GM23338 (cell line): Measurements from ENCODE around the gene SERTAD1. TPM values are rescaled to one million over a fixed set of nuclear protein-coding genes. Genes with fewer than 3 reads are reported as not detected.
"Not testable (repeated sequence)": the region's sequence is repeated elsewhere in the genome, so short reads cannot be mapped to it uniquely, and the experiment has no call there.

ENCODE experiments used
- ATAC-seq: fragments of 200-7000 bp; cut with Tn5 transposase; 3 replicates; pipeline ENCODE4 v1.9.1; 2020
- DNase-seq: peaks from one replicate; pipeline ENCODE4 v3.0.0-alpha.2; 2015; ENCODE audit warnings: low spot score
- H2AFZ ChIP-seq: fragments of 200-600 bp; sonication (generic); 2 replicates; pipeline ENCODE4 v1.8.0; 2016; ENCODE audit warnings: antibody characterized with exemption, mild to moderate bottlenecking, moderate library complexity
- H3F3A ChIP-seq: fragments of 200-600 bp; sonication (generic); replicated peaks from 2 replicates; pipeline ENCODE4 v1.8.0; 2017; ENCODE audit warnings: antibody characterized with exemption, mixed run types, low read depth
- H3K27ac ChIP-seq: fragments of 200-600 bp; sonication (generic); 2 replicates; pipeline ENCODE4 v1.6.1; 2016; ENCODE audit warnings: low read depth
- H3K27me3 ChIP-seq: fragments of 200-600 bp; sonication (generic); 2 replicates; pipeline ENCODE4 v1.8.0; 2016; ENCODE audit warnings: mild to moderate bottlenecking, mixed run types, moderate library complexity; ENCODE audit not compliant: insufficient read depth
- H3K36me3 ChIP-seq: fragments of 200-600 bp; sonication (generic); 2 replicates; pipeline ENCODE4 v1.8.0; 2016; ENCODE audit warnings: mild to moderate bottlenecking; ENCODE audit not compliant: insufficient read depth
- H3K4me1 ChIP-seq: fragments of 200-600 bp; sonication (generic); 2 replicates; pipeline ENCODE4 v1.8.0; 2016; ENCODE audit warnings: mild to moderate bottlenecking, moderate library complexity; ENCODE audit not compliant: insufficient read depth
- H3K4me2 ChIP-seq: fragments of 200-600 bp; sonication (generic); 2 replicates; pipeline ENCODE4 v1.7.1; 2017; ENCODE audit warnings: mixed run types
- H3K4me3 ChIP-seq: fragments of 200-600 bp; sonication (generic); 2 replicates; pipeline ENCODE4 v1.6.1; 2016; ENCODE audit warnings: mixed run types
- H3K79me2 ChIP-seq: fragments of 200-600 bp; sonication (generic); replicated peaks from 2 replicates; pipeline ENCODE4 v1.8.0; 2017; ENCODE audit warnings: mild to moderate bottlenecking; ENCODE audit not compliant: insufficient read depth
- H3K9me2 ChIP-seq: fragments of 200-600 bp; sonication (generic); 2 replicates; pipeline ENCODE4 v1.8.0; 2017; ENCODE audit not compliant: insufficient read depth
- H4K20me1 ChIP-seq: fragments of 200-600 bp; sonication (generic); replicated peaks from 2 replicates; pipeline ENCODE4 v1.8.0; 2017; ENCODE audit warnings: mild to moderate bottlenecking; ENCODE audit not compliant: insufficient read depth
- H3K27ac Mint-ChIP-seq: 2 replicates; pipeline ENCODE4 v1.8.0; 2020; ENCODE audit warnings: inconsistent platforms, mild to moderate bottlenecking, moderate library complexity, mixed read lengths
- H3K27me3 Mint-ChIP-seq: 3 replicates; pipeline ENCODE4 v1.8.0; 2022; ENCODE audit warnings: low read depth, mild to moderate bottlenecking, moderate library complexity, mixed read lengths, inconsistent platforms; ENCODE audit not compliant: insufficient read depth, poor library complexity
- H3K36me3 Mint-ChIP-seq: 3 replicates; pipeline ENCODE4 v1.8.0; 2021; ENCODE audit warnings: low read depth, mild to moderate bottlenecking, inconsistent platforms, moderate library complexity, mixed read lengths
- H3K4me1 Mint-ChIP-seq: 3 replicates; pipeline ENCODE4 v1.8.0; 2020; ENCODE audit warnings: mild to moderate bottlenecking, inconsistent platforms, mixed read lengths
- H3K4me3 Mint-ChIP-seq: 3 replicates; pipeline ENCODE4 v1.8.0; 2021; ENCODE audit warnings: moderate library complexity, mild to moderate bottlenecking, inconsistent platforms, mixed read lengths
- H3K9me3 Mint-ChIP-seq: 3 replicates; pipeline ENCODE4 v1.8.0; 2020; ENCODE audit warnings: moderate library complexity, mild to moderate bottlenecking, inconsistent platforms, mixed read lengths
- CREB1 ChIP-seq: fragments of 250-450 bp; sonication (Bioruptor Pico); IDR thresholded peaks from 2 replicates; pipeline ENCODE4 v1.5.0; 2020; ENCODE audit warnings: low read depth, mild to moderate bottlenecking, moderate library complexity
- CTCF ChIP-seq, 2 experiments: fragments of 200-600 bp in 1 of 2; sonication (generic) in 1 of 2; conservative IDR thresholded peaks; 2 replicates each; pipeline versions ENCODE4 v1.5.1 to v1.6.1; 2016 to 2017; ENCODE audit warnings: antibody characterized with exemption in 2 of 2, low read depth in 2 of 2, mild to moderate bottlenecking in 2 of 2, moderate library complexity in 1 of 2
- EZH2 ChIP-seq: fragments of 200-600 bp; sonication (generic); IDR thresholded peaks from one replicate; pipeline ENCODE4 v1.8.0; 2017; ENCODE audit warnings: antibody characterized with exemption, mild to moderate bottlenecking, low read depth; ENCODE audit not compliant: unreplicated experiment
- JUNB ChIP-seq: IDR thresholded peaks from one replicate; pipeline ENCODE4 v1.6.1; 2016; ENCODE audit warnings: antibody characterized with exemption; ENCODE audit not compliant: unreplicated experiment
- NANOG ChIP-seq: IDR thresholded peaks from 2 replicates; pipeline ENCODE4 v1.6.1; 2016; ENCODE audit warnings: antibody characterized with exemption, borderline replicate concordance
- POLR2AphosphoS5 ChIP-seq: IDR thresholded peaks from 2 replicates; pipeline ENCODE4 v1.6.1; 2016; ENCODE audit warnings: antibody characterized with exemption, low read depth
- STAT1 ChIP-seq: IDR thresholded peaks from one replicate; pipeline ENCODE4 v1.6.1; 2016; ENCODE audit warnings: antibody characterized with exemption; ENCODE audit not compliant: unreplicated experiment
- ZNF114 ChIP-seq: fragments of 250-450 bp; sonication (Bioruptor Pico); IDR thresholded peaks from 2 replicates; pipeline ENCODE4 v1.5.0; 2020; ENCODE audit warnings: mild to moderate bottlenecking, moderate library complexity
- ZNF331 ChIP-seq: fragments of 250-450 bp; sonication (Bioruptor Pico); IDR thresholded peaks from 2 replicates; pipeline ENCODE4 v1.5.0; 2020; ENCODE audit warnings: low read depth, mild to moderate bottlenecking, moderate library complexity
- polyA plus RNA-seq: library from polyadenylated mRNA; unstranded; fragments of >200 nt; fragmentation: Nextera tagmentation; extraction: Ambion mirVana; gene quantifications from 2 replicates; pipeline ENCODE4 v1.2.1, GENCODE V29; 2016
- total RNA-seq: library from RNA; depleted of rRNA; stranded (reverse); fragments of >200 nt; shearing (Covaris generic); gene quantifications from 2 replicates; pipeline ENCODE4 v1.2.3, GENCODE V29; 2014
- TF ChIP-seq, protein P1 (sequence below): IDR thresholded peaks from 2 replicates; pipeline ENCODE4 v1.6.1; 2016; ENCODE audit warnings: antibody characterized with exemption
- TF ChIP-seq, protein P2 (sequence below): IDR thresholded peaks from one replicate; pipeline ENCODE4 v1.6.1; 2018; ENCODE audit warnings: antibody characterized with exemption; ENCODE audit not compliant: unreplicated experiment

Gene SERTAD1
- total and polyA plus RNA-seq, 2 experiments from 2014 or later, result 4.6 to 9.1 TPM

DNA sequence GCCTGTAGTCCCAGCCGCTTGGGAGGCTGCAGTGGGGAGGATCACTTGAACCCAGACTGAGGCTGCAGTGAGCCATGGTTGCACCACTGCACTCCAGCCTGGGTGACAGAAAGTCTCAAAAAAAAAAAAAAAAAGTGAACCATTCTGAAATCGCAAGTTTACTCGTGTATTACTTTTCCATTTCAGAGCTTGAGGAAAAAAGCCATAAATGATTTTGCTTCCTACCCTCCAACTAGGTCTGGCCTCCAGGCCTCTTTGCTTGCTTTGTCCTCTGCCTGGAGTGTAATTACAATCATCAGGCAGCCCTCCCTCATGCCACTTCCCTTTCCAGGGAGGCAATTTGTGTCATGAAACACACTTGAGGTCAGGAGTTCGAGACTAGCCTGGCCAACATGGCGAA lies 31.3 kb upstream of the SERTAD1 start:
- H3F3A ChIP-seq, result no peaks in the 10 kb centered on the region
- TF ChIP-seq EZH2 (no peak), STAT1 (no peak), ZNF331 (CRISPR knock-in tag) (no peak), POLR2AphosphoS5 (no peak)
- no peaks in the 10 kb centered on the region; the same call in 1 of the 2 replicates for H3K4me1 ChIP-seq
- Mint-ChIP-seq H3K4me1 (peaks cover 3% of the 10 kb centered on the region; the same call in 2 of the 3 replicates), H3K36me3 (no peaks in the 10 kb centered on the region), H3K27me3 (peaks cover 11% of the 10 kb centered on the region), H3K27ac (no peak overlapping the region), H3K9me3 (no peaks in the 10 kb centered on the region), H3K4me3 (no peak overlapping the region)
- no peaks in the 10 kb centered on the region for H3K79me2 ChIP-seq
- no peak for DNase-seq
- ATAC-seq, result no peak
- H3K9me2 ChIP-seq, result no peaks in the 10 kb centered on the region
- no peak overlapping the region for H2AFZ ChIP-seq
- H3K27ac ChIP-seq, result no peak overlapping the region
- no peak overlapping the region for H3K4me3 ChIP-seq
- H3K27me3 ChIP-seq, result no peaks in the 10 kb centered on the region
- no peaks in the 10 kb centered on the region for H4K20me1 ChIP-seq
- no peaks in the 10 kb centered on the region for H3K36me3 ChIP-seq
- H3K4me2 ChIP-seq, result no peak overlapping the region

GRCh38 chr19:40453943-40454342 lies 28.2 kb upstream of the SERTAD1 start:
- H3K36me3 ChIP-seq, H3K4me1 Mint-ChIP-seq, H3K4me1 ChIP-seq, H2AFZ ChIP-seq, H3K4me2 ChIP-seq, H4K20me1 ChIP-seq, H3F3A ChIP-seq, H3K4me3 ChIP-seq, ATAC-seq, H3K79me2 ChIP-seq, H3K27ac Mint-ChIP-seq, H3K9me3 Mint-ChIP-seq, H3K27ac ChIP-seq, H3K4me3 Mint-ChIP-seq, H3K36me3 Mint-ChIP-seq, H3K9me2 ChIP-seq, H3K27me3 Mint-ChIP-seq, DNase-seq, H3K27me3 ChIP-seq: not testable (repeated sequence)

- H3K27ac Mint-ChIP-seq, result 0 out of 2 replicates have a peak overlapping the region, but pooled peaks have one; percentile 8
- TF ChIP-seq ZNF331 (CRISPR knock-in tag) (no peak), CREB1 (CRISPR knock-in tag) (no peak), JUNB (no peak), STAT1 (no peak), CTCF (conservative IDR thresholded peaks at IDR 0.05; ENCODE audit: low read depth in 2 of 2) (no peak), ZNF114 (CRISPR knock-in tag) (no peak), NANOG (no peak)
- TF ChIP-seq, protein P1, sequence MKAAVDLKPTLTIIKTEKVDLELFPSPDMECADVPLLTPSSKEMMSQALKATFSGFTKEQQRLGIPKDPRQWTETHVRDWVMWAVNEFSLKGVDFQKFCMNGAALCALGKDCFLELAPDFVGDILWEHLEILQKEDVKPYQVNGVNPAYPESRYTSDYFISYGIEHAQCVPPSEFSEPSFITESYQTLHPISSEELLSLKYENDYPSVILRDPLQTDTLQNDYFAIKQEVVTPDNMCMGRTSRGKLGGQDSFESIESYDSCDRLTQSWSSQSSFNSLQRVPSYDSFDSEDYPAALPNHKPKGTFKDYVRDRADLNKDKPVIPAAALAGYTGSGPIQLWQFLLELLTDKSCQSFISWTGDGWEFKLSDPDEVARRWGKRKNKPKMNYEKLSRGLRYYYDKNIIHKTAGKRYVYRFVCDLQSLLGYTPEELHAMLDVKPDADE, result no peak
- TF ChIP-seq, protein P2, sequence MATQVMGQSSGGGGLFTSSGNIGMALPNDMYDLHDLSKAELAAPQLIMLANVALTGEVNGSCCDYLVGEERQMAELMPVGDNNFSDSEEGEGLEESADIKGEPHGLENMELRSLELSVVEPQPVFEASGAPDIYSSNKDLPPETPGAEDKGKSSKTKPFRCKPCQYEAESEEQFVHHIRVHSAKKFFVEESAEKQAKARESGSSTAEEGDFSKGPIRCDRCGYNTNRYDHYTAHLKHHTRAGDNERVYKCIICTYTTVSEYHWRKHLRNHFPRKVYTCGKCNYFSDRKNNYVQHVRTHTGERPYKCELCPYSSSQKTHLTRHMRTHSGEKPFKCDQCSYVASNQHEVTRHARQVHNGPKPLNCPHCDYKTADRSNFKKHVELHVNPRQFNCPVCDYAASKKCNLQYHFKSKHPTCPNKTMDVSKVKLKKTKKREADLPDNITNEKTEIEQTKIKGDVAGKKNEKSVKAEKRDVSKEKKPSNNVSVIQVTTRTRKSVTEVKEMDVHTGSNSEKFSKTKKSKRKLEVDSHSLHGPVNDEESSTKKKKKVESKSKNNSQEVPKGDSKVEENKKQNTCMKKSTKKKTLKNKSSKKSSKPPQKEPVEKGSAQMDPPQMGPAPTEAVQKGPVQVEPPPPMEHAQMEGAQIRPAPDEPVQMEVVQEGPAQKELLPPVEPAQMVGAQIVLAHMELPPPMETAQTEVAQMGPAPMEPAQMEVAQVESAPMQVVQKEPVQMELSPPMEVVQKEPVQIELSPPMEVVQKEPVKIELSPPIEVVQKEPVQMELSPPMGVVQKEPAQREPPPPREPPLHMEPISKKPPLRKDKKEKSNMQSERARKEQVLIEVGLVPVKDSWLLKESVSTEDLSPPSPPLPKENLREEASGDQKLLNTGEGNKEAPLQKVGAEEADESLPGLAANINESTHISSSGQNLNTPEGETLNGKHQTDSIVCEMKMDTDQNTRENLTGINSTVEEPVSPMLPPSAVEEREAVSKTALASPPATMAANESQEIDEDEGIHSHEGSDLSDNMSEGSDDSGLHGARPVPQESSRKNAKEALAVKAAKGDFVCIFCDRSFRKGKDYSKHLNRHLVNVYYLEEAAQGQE, result no peak
These were observed 27.5 kb upstream of the SERTAD1 start for GRCh38 chr19:40453151-40453735.

More at GRCh38 chr19:40453151-40453735, 27.5 kb upstream of the SERTAD1 start:
- no peaks in the 10 kb centered on the region for H4K20me1 ChIP-seq
- H3K79me2 ChIP-seq, result no peaks in the 10 kb centered on the region
- H3K9me3 Mint-ChIP-seq, result no peaks in the 10 kb centered on the region
- no peak overlapping the region for H3K4me3 ChIP-seq
- H3K4me2 ChIP-seq, result no peak overlapping the region
- H3K4me1 Mint-ChIP-seq, result peaks cover 10% of the 10 kb centered on the region
- H3K4me1 ChIP-seq, result peaks cover 5% of the 10 kb centered on the region; the same call in 1 of the 2 replicates
- H3K36me3 ChIP-seq, result no peaks in the 10 kb centered on the region
- no peaks in the 10 kb centered on the region for H3K27me3 ChIP-seq
- no peak overlapping the region; the same call in 2 of the 3 replicates for H3K4me3 Mint-ChIP-seq
- no peaks in the 10 kb centered on the region for H3K9me2 ChIP-seq
- no peak overlapping the region for H3K27ac ChIP-seq
- no peaks in the 10 kb centered on the region for H3F3A ChIP-seq
- no peak overlapping the region for H2AFZ ChIP-seq
- peaks cover 6% of the 10 kb centered on the region for H3K27me3 Mint-ChIP-seq
- H3K36me3 Mint-ChIP-seq, result no peaks in the 10 kb centered on the region; the same call in 2 of the 3 replicates
- DNase-seq, result no peak
- ATAC-seq, result no peak
